Ovary (tissue), 9 donors: ENCODE measurements around the gene METAP1. TPM values are rescaled to one million over a fixed set of nuclear protein-coding genes. Genes with fewer than 3 reads are reported as not detected.

Experiments used
- DNase-seq, 5 donors: peaks; one replicate each; pipeline ENCODE4 v3.0.0-alpha.2; 2019 to 2020
- H3K27ac ChIP-seq, 2 donors: fragments of 200-600 bp; one replicate each; pipeline versions ENCODE4 v1.5.1 to v1.8.0; 2019 to 2022
- H3K27me3 ChIP-seq: fragments of 200-600 bp; one replicate; pipeline ENCODE4 v1.8.0; 2022
- H3K36me3 ChIP-seq: fragments of 200-600 bp; sonication (generic); one replicate; pipeline ENCODE4 v1.5.1; 2019
- H3K4me1 ChIP-seq: one replicate; pipeline ENCODE4 v1.8.1; 2013; ENCODE audit warnings: mild to moderate bottlenecking, moderate library complexity; ENCODE audit not compliant: insufficient read depth
- H3K4me3 ChIP-seq: fragments of 200-600 bp; sonication (generic); one replicate; pipeline ENCODE4 v1.5.1; 2017
- H3K9me3 ChIP-seq, 2 donors: fragments of 200-600 bp in 1 of 2; sonication (generic) in 1 of 2; one replicate each; pipeline versions ENCODE4 v1.5.1 to v1.8.1; 2013 to 2019; ENCODE audit warnings: mild to moderate bottlenecking in 1 of 2, moderate library complexity in 1 of 2
- CTCF ChIP-seq, 3 donors: fragments of 450-650 bp in 2 of 3; fragments of 200-600 bp in 1 of 3; IDR thresholded peaks; one replicate each; pipeline versions ENCODE4 v1.5.1 to v1.8.0; 2016 to 2022; ENCODE audit warnings: antibody characterized with exemption in 3 of 3, mild to moderate bottlenecking in 1 of 3
- EP300 ChIP-seq: sonication (generic); formaldehyde crosslinking; IDR thresholded peaks from one replicate; pipeline ENCODE4 v1.6.1; 2017; ENCODE audit warnings: antibody characterized with exemption
- POLR2A ChIP-seq: fragments of 450-650 bp; IDR thresholded peaks from one replicate; pipeline ENCODE4 v1.6.1; 2017; ENCODE audit warnings: antibody characterized with exemption, mild to moderate bottlenecking, moderate library complexity
- WGBS, 3 donors: extraction: QIAGEN DNeasy Blood & Tissue Kit in 1 of 3; methylation state at CpG; one replicate each; pipeline versions ENCODE4 v1.1.5 to v1.1.7; 2013 to 2017; 5-methylcytosine and 5-hydroxymethylcytosine counted together
- intact Hi-C, 4 donors: fragments of 100-400 bp; cut with DNase I; formaldehyde crosslinking; loops; one replicate each; pipeline versions ENCODE4 v1.11.0 to v1.15.1; 2022 to 2023
- polyA plus RNA-seq, 2 donors: library from polyadenylated mRNA; stranded (reverse); fragments of 200-250 nt in 1 of 2; fragments of 350-450 nt in 1 of 2; fragmentation: Illumina TruSeq in 1 of 2; extraction: RNeasy Lipid Tissue Mini Kit (QIAGEN cat#74804) in 1 of 2; gene quantifications; one replicate each; pipeline ENCODE4 v1.2.3, GENCODE V29; 2013 to 2014
- total RNA-seq, 7 donors: library from RNA; depleted of rRNA in 2 of 7; stranded (reverse); fragments of >200 nt in 2 of 7; fragmentation: NEBNext Ultra II Directional in 3 of 7; extraction: Animal tissue kit (Norgen Biotek cat#: 25700) in 3 of 7; gene quantifications; one replicate each; pipeline versions ENCODE4 v1.1.0 to v1.2.4, GENCODE V29; 2016 to 2023
- donor health status: DM: no; HTN: no; CAD: no; lungs with moderate emphysema.
- donor health status: DM: no; HTN: no; CAD: no.
- donor health status: Bipolar disorder and iron deficiency.
- donor health status: DM: yes; HTN: yes; CAD: no.
- donor health status: DM: no; HTN: no; CAD: no.
- donor health status: DM: yes; HTN: yes; CAD: no.

METAP1 gene
- total and polyA plus RNA-seq, 9 donors: 16.1 to 38.6 (median 25.4) TPM

GRCh38 chr4:98963538-98964433 lies 31.7 kb upstream of the METAP1 start:
- H3K4me3 ChIP-seq: no peak overlapping the region
- no peaks in the 10 kb centered on the region for H3K27me3 ChIP-seq
- no peaks in the 10 kb centered on the region for H3K4me1 ChIP-seq
- H3K9me3 ChIP-seq: no peaks in the 10 kb centered on the region
- DNase-seq: no peak
- WGBS, 3 donors: 73 to 76% (median 74%) methylated on average over 5 of the region's 5 CpGs
- H3K27ac ChIP-seq: no peak overlapping the region
- no peaks in the 10 kb centered on the region for H3K36me3 ChIP-seq
- intact Hi-C loops: no loop called here
- TF ChIP-seq POLR2A (no peak), CTCF (IDR thresholded peaks at IDR 0.05) (no peak), EP300 (no peak)

DNA sequence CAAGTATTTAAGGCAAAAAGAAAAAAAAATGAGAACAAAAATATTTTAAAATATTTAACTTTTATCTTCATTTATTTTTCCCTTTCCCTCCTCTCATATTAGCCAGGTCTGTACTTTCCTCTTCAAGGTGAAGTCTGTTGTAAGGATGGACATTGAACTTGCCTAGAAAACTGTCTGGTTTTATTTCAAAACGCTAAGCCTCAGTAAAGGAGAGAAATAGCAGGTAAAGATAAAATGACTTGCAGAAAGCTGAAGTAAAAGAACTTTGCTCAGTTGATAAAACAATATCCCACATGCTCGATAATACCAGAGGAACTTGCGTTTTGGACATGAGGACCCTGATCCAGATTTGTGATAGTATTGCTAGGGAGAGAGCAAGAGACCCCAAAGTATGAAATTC lies 28.6 kb upstream of the METAP1 start:
- no peaks in the 10 kb centered on the region for H3K27me3 ChIP-seq
- H3K27ac ChIP-seq: no peak overlapping the region
- intact Hi-C loops: no loop called here
- no peak for TF ChIP-seq POLR2A
- no peak for TF ChIP-seq EP300
- TF ChIP-seq CTCF (IDR thresholded peaks at IDR 0.05): no peak
- no peaks in the 10 kb centered on the region for H3K36me3 ChIP-seq
- no peak for DNase-seq
- H3K4me3 ChIP-seq: no peak overlapping the region
- H3K9me3 ChIP-seq: no peaks in the 10 kb centered on the region
- WGBS, 3 donors: 91 to 95% (median 92%) methylated on average over 3 of the region's 3 CpGs
- H3K4me1 ChIP-seq: no peaks in the 10 kb centered on the region

GRCh38 chr4:98967786-98968329 lies 27.7 kb upstream of the METAP1 start:
- 88 to 91% (median 89%) methylated on average over 3 of the region's 3 CpGs for WGBS, 3 donors
- H3K36me3 ChIP-seq: no peaks in the 10 kb centered on the region
- H3K9me3 ChIP-seq: no peaks in the 10 kb centered on the region
- TF ChIP-seq CTCF (IDR thresholded peaks at IDR 0.05) (no peak), EP300 (no peak), POLR2A (no peak)
- no peaks in the 10 kb centered on the region for H3K27me3 ChIP-seq
- no peak for DNase-seq
- no peaks in the 10 kb centered on the region for H3K4me1 ChIP-seq
- no peak overlapping the region for H3K27ac ChIP-seq
- no peak overlapping the region for H3K4me3 ChIP-seq
- intact Hi-C loops: no loop called here

DNA sequence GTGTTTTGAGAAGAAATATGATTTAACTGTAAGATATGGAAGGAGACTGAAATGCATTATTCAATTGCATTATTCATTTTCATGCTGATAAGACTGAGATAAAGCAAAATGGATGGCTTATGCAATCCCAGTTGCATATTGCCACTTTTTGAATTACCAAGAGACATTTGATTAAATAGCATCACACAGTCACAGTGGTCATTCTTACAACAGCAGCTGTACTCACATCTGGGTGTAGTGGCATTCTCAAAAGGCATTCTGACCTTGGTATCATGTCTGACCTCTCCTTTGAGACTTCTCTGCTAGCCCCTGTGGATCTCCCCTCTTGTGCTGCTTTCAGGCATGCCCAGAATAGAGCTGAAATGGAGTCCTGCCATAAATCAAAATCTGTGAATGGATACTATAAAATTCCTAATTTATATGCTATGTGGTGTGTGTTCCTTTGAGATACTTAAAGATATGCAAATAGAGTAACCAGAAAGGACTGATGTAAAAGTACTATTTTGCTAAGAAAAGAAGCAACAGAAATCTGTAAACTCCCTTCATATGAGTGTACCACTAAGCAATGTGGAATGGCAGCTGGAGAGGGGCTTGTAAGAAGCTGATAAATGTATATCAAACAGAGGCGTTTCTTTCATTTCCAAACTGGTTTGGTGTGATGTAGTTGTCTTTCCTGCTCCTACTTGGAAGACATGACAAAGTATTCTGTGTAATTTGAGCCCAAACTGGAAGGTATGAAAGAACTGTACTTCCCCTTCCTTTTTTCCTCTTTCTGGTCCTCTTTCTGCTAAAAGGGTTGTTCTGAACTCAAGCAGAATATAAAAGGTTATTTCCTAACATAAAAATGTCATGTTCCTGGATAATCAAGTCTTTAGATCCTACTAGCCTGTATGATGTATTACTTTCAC lies 25.4 kb upstream of the METAP1 start:
- Histone ChIP-seq H3K36me3 (no peaks in the 10 kb centered on the region), H3K4me1 (no peaks in the 10 kb centered on the region), H3K4me3 (no peak overlapping the region), H3K27ac (no peak overlapping the region), H3K27me3 (no peaks in the 10 kb centered on the region), H3K9me3 (no peaks in the 10 kb centered on the region)
- DNase-seq: no peak
- TF ChIP-seq CTCF (IDR thresholded peaks at IDR 0.05) (no peak), EP300 (no peak), POLR2A (no peak)
- 4 to 10% (median 8%) methylated on average over 1 of the region's 1 CpG for WGBS, 3 donors
- intact Hi-C loops: no loop called here
